Activated CD8-positive, alpha-beta T cell treated with anti-CD3 and anti-CD28 coated beads, Interleukin-2, amount 10 ng/mL, durations not matched to agents 7 days and 5 days (primary cell): ENCODE measurements around the gene CEP162. TPM values are rescaled to one million over a fixed set of nuclear protein-coding genes. Genes with fewer than 3 reads are reported as not detected.
A peak's percentile ranks its signal among the peaks of the same experiment; 100 is the strongest.

Experiments
- ATAC-seq: fragments of 150-1000 bp; cut with Tn5 transposase; one replicate; pipeline ENCODE4 v1.10.0; 2021; ENCODE audit warnings: moderate library complexity
- CTCF ChIA-PET: fragments of 350-600 bp; sonication (Branson Sonifier 250); formaldehyde crosslinking; loops from one replicate; lab custom pipeline; 2021; ENCODE audit warnings: antibody characterized with exemption; lab: Charles Lee
- POLR2A ChIA-PET: fragments of 350-600 bp; sonication (Branson Sonifier 250); formaldehyde crosslinking; loops from one replicate; lab custom pipeline; 2021; ENCODE audit warnings: antibody characterized with exemption; lab: Charles Lee
- DNase-seq: peaks from one replicate; pipeline ENCODE4 v3.0.0-alpha.2; 2020
- H3K27ac Mint-ChIP-seq: one replicate; pipeline ENCODE4 v1.8.0; 2021; ENCODE audit warnings: mild to moderate bottlenecking, mixed read lengths
- H3K27me3 Mint-ChIP-seq: one replicate; pipeline ENCODE4 v1.8.0; 2021; ENCODE audit warnings: low read depth, mixed read lengths
- H3K36me3 Mint-ChIP-seq: one replicate; pipeline ENCODE4 v1.8.0; 2021; ENCODE audit warnings: low read depth, mixed read lengths
- H3K4me1 Mint-ChIP-seq: one replicate; pipeline ENCODE4 v1.8.0; 2021; ENCODE audit warnings: low read depth, mixed read lengths
- H3K4me3 Mint-ChIP-seq: one replicate; pipeline ENCODE4 v1.8.0; 2021; ENCODE audit warnings: mild to moderate bottlenecking, mixed read lengths
- H3K9me3 Mint-ChIP-seq: one replicate; pipeline ENCODE4 v1.8.0; 2022; ENCODE audit warnings: mixed read lengths; ENCODE audit not compliant: insufficient read depth
- total RNA-seq, 2 experiments: library from RNA; stranded (reverse); gene quantifications; one replicate each; pipeline ENCODE4 v1.2.3, GENCODE V29; 2021

The CEP162 gene
- total RNA-seq, result 1 to 10 TPM; 7.7 to 8.5 TPM

GRCh38 chr6:84227434-84228197 is at the start of gene CEP162:
CEP162 (minus strand) TSS chr6:84227643; CDS start chr6:84226393, 1,250 bp downstream.
- POLR2A ChIA-PET, result interaction anchor here (0.9 kb wide), 1 partner anchor 10 kb away, joined by 3 read pairs; no protein-coding TSS in a partner anchor
- Mint-ChIP-seq H3K36me3 (no peaks in the 10 kb centered on the region), H3K27me3 (peaks cover 14% of the 10 kb centered on the region), H3K9me3 (no peaks in the 10 kb centered on the region), H3K4me3 (peak within 1 kb of the TSS; percentile 98), H3K27ac (peak within 1 kb of the TSS; percentile 93), H3K4me1 (peaks cover 23% of the 10 kb centered on the region)
- CTCF ChIA-PET, result interaction anchor here (0.6 to 2.1 kb wide), 16 partner anchors 8 to 1161 kb away, joined by 3 to 16 read pairs (median 4); partner anchors contain the start of genes CYB5R4 and DOP1A
- peak; percentile 93 for DNase-seq
- peak; percentile 96 for ATAC-seq

- Mint-ChIP-seq H3K27me3 (peaks cover 2% of the 10 kb centered on the region), H3K4me1 (no peaks in the 10 kb centered on the region), H3K36me3 (no peaks in the 10 kb centered on the region), H3K27ac (no peak overlapping the region), H3K9me3 (no peaks in the 10 kb centered on the region), H3K4me3 (no peak overlapping the region)
- ATAC-seq (no peak), DNase-seq (no peak)
- POLR2A ChIA-PET, result no interaction called here
- CTCF ChIA-PET, result no interaction called here
Observed at GRCh38 chr6:84274856-84275255, 47.4 kb upstream of the CEP162 start.

DNA sequence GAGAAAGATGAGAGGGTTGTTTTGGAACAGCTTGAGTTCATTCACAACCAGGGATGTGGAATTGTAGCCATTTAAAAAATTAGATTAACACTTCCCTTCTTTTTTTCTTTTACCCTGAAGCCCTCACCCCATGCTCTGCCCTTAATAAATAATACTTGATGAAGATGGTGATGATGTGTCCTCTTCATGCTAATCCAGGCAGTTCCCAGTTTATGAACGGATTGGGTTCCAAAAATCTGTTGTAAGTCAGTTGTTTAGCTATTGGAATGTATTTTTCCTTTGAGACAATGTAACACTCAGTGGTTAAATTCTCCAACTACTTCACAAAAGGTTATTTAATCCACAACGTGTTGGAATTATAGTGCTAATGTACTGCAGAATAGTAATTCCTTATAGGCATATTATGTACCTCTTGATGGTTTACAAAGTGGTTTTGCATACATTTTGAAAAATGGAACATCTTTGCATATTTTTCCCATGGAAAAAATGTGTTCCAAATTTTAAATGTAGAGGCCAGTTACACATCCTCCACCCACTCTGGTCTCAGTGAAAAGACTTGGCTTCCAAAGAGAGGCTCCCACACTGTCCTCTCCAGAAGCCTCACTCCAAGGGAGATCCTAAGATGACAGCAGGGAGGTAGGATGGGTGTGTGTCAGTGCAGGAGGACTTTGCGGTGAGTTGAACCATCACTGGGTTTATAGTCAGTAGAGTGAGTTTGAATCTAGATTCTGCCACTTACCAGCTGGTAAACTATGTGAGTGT is 45.8 kb upstream of the CEP162 start:
- ATAC-seq (no peak), DNase-seq (no peak)
- ChIA-PET CTCF (no interaction called here), POLR2A (no interaction called here)
- H3K27ac Mint-ChIP-seq, result no peak overlapping the region
- H3K9me3 Mint-ChIP-seq, result no peaks in the 10 kb centered on the region
- no peaks in the 10 kb centered on the region for H3K36me3 Mint-ChIP-seq
- H3K4me1 Mint-ChIP-seq, result no peaks in the 10 kb centered on the region
- no peak overlapping the region for H3K4me3 Mint-ChIP-seq
- H3K27me3 Mint-ChIP-seq, result peaks cover 2% of the 10 kb centered on the region

DNA sequence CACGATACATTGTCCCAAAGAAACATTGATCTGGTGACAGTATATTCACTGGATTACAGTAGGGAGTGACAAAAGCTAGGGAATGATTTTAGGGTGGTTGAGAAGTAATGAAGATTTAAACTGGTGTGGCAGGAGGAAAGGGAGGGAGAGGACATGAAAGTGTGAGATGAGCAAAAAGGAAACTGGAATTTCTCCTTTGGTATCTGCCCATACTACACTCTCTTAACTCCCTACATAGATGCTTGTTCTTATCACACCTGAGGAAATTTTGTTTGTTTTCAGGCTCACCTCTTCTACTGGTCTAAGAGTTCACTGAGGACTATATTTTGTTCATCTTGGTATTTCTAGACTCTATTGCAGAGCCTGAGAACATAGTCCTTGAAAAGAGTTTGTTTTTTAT is 44.9 kb upstream of the CEP162 start:
- Mint-ChIP-seq H3K4me3 (no peak overlapping the region), H3K4me1 (no peaks in the 10 kb centered on the region), H3K36me3 (no peaks in the 10 kb centered on the region), H3K27ac (no peak overlapping the region), H3K9me3 (no peaks in the 10 kb centered on the region), H3K27me3 (peaks cover 2% of the 10 kb centered on the region)
- CTCF ChIA-PET, result no interaction called here
- POLR2A ChIA-PET, result no interaction called here
- ATAC-seq (no peak), DNase-seq (no peak)

DNA sequence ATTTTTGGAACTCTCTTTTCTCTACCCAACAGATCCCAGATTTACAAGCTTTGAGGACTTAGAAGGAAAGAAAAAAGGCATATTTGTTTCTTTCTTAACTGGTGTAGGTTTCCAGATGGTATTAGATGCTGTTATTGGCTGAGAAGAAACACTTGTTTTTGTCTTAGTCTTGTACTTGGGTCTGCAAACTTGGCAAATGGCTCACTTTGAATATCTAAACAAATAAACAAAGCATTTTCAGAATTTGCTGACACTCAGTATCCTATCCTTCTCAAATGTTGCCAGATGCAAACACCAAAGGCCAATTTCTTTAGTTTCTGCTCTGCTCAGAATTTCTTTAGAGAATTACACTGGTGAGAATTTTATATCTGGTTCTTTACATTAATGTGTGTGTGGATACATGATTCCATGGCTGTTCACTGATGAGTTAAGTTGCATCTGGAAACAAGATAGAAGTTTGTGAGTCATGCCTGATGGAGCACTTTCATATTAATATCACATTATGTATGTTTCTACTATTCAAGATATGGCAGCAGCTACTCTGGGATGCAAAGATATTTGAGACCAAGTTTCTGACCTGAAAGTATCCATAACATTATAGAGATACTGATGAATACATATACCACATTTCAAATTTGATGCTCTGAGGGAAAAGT is 43.7 kb upstream of the CEP162 start:
- Mint-ChIP-seq H3K4me1 (no peaks in the 10 kb centered on the region), H3K36me3 (no peaks in the 10 kb centered on the region), H3K27me3 (peaks cover 2% of the 10 kb centered on the region), H3K27ac (no peak overlapping the region), H3K9me3 (no peaks in the 10 kb centered on the region), H3K4me3 (no peak overlapping the region)
- ChIA-PET CTCF (no interaction called here), POLR2A (no interaction called here)
- DNase-seq, result no peak
- ATAC-seq, result no peak

- H3K9me3 Mint-ChIP-seq, result no peaks in the 10 kb centered on the region
Observed at GRCh38 chr6:84269947-84270733, 42.7 kb upstream of the CEP162 start.

GRCh38 chr6:84268781-84269180 is 41.3 kb upstream of the CEP162 start:
- H3K4me1 Mint-ChIP-seq, result no peaks in the 10 kb centered on the region
- CTCF ChIA-PET, result no interaction called here
- peaks cover 5% of the 10 kb centered on the region for H3K27me3 Mint-ChIP-seq
- H3K4me3 Mint-ChIP-seq, result no peak overlapping the region
- ATAC-seq, result no peak
- no peak overlapping the region for H3K27ac Mint-ChIP-seq
- no peaks in the 10 kb centered on the region for H3K36me3 Mint-ChIP-seq
- POLR2A ChIA-PET, result no interaction called here
- H3K9me3 Mint-ChIP-seq, result no peaks in the 10 kb centered on the region
- DNase-seq, result no peak

More at GRCh38 chr6:84269947-84270733, 42.7 kb upstream of the CEP162 start:
- ATAC-seq, result no peak
- Mint-ChIP-seq H3K36me3 (no peaks in the 10 kb centered on the region), H3K4me3 (no peak overlapping the region), H3K27ac (no peak overlapping the region), H3K27me3 (peaks cover 5% of the 10 kb centered on the region), H3K4me1 (no peaks in the 10 kb centered on the region)
- no peak for DNase-seq
- POLR2A ChIA-PET, result no interaction called here
- CTCF ChIA-PET, result no interaction called here

- Mint-ChIP-seq H3K27me3 (peaks cover 3% of the 10 kb centered on the region), H3K27ac (no peak overlapping the region), H3K4me3 (no peak overlapping the region), H3K36me3 (no peaks in the 10 kb centered on the region), H3K9me3 (no peaks in the 10 kb centered on the region), H3K4me1 (no peaks in the 10 kb centered on the region)
- DNase-seq, result no peak
- POLR2A ChIA-PET, result no interaction called here
- no peak for ATAC-seq
- CTCF ChIA-PET, result no interaction called here
Observed at GRCh38 chr6:84263557-84263956, 36.1 kb upstream of the CEP162 start.

- Mint-ChIP-seq H3K27me3 (peaks cover 9% of the 10 kb centered on the region), H3K27ac (no peak overlapping the region), H3K4me3 (no peak overlapping the region), H3K36me3 (no peaks in the 10 kb centered on the region), H3K9me3 (no peaks in the 10 kb centered on the region), H3K4me1 (no peaks in the 10 kb centered on the region)
- no peak for ATAC-seq
- DNase-seq, result no peak
- POLR2A ChIA-PET, result no interaction called here
- CTCF ChIA-PET, result no interaction called here
Observed at GRCh38 chr6:84260926-84261325, 33.5 kb upstream of the CEP162 start.

DNA sequence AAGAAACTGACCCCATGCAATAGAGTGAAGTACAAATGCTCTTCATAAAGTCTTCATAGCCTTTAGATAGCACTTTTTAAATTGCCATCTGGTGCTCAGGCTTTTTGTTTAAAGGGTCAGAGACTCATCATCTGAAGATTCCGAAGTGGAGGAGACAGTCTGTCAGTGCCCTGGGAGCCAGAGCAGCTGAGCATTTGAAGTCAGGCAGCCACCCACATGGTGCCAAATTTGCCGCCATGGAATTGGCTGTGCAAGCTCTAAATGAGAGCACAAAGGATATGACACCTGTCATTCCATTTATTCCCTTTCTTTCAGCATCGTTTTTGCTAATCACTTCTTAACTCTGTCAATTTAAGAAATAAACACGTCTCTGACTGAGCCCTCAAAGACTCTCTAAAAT is 32.8 kb upstream of the CEP162 start:
- ChIA-PET POLR2A (no interaction called here), CTCF (no interaction called here)
- H3K9me3 Mint-ChIP-seq, result no peaks in the 10 kb centered on the region
- H3K4me3 Mint-ChIP-seq, result no peak overlapping the region
- no peak overlapping the region for H3K27ac Mint-ChIP-seq
- no peaks in the 10 kb centered on the region for H3K36me3 Mint-ChIP-seq
- H3K27me3 Mint-ChIP-seq, result peaks cover 6% of the 10 kb centered on the region
- no peak for ATAC-seq
- H3K4me1 Mint-ChIP-seq, result no peaks in the 10 kb centered on the region
- no peak for DNase-seq

DNA sequence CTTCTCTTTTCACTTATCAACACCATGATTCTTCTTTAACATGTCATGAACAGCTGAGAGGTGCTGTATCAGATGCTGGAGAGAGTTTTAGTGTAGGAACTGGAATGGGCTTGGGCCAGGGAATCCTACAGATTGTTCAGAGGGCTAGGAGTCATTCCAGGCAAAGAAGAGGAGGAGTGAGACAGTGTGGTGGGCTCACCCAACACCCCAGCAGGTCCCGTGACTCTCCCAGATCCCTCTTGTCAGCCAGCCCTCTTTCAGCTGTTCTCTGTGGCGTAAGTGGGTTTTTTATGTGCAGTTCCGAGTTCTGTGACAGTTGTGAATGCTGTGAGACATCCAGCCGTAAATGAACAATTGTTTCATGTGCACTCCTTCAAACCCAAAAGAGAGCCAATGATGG is 31.4 kb upstream of the CEP162 start:
- no peak for ATAC-seq
- Mint-ChIP-seq H3K27me3 (peaks cover 9% of the 10 kb centered on the region), H3K36me3 (no peaks in the 10 kb centered on the region), H3K4me3 (no peak overlapping the region), H3K4me1 (no peaks in the 10 kb centered on the region), H3K9me3 (no peaks in the 10 kb centered on the region), H3K27ac (no peak overlapping the region)
- ChIA-PET POLR2A (no interaction called here), CTCF (no interaction called here)
- DNase-seq, result no peak
